Measurements from ENCODE around the gene TOMM40.

GRCh38 chr19:44851427-44851826, 39.6 kb upstream of the TOMM40 start:
- TF ChIP-seq REST (IDR thresholded peaks at IDR 0.05; ENCODE audit: borderline replicate concordance in 1 of 2, low read depth in 1 of 2, low read length in 2 of 2) = no peak
- TF ChIP-seq, protein P1, sequence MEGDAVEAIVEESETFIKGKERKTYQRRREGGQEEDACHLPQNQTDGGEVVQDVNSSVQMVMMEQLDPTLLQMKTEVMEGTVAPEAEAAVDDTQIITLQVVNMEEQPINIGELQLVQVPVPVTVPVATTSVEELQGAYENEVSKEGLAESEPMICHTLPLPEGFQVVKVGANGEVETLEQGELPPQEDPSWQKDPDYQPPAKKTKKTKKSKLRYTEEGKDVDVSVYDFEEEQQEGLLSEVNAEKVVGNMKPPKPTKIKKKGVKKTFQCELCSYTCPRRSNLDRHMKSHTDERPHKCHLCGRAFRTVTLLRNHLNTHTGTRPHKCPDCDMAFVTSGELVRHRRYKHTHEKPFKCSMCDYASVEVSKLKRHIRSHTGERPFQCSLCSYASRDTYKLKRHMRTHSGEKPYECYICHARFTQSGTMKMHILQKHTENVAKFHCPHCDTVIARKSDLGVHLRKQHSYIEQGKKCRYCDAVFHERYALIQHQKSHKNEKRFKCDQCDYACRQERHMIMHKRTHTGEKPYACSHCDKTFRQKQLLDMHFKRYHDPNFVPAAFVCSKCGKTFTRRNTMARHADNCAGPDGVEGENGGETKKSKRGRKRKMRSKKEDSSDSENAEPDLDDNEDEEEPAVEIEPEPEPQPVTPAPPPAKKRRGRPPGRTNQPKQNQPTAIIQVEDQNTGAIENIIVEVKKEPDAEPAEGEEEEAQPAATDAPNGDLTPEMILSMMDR (CRISPR knock-in tag; IDR thresholded peaks at IDR 0.05) = no peak
- TF ChIP-seq FOSL2 (CRISPR knock-in tag; IDR thresholded peaks at IDR 0.05) = no peak
- no peak for TF ChIP-seq PRDM15 (CRISPR knock-in tag; IDR thresholded peaks at IDR 0.05)
- no peak for TF ChIP-seq PAXIP1 (CRISPR knock-in tag; conservative IDR thresholded peaks at IDR 0.05)
- no peak for TF ChIP-seq ZNF33A (CRISPR knock-in tag; IDR thresholded peaks at IDR 0.05; ENCODE audit: borderline replicate concordance)
- TF ChIP-seq NFIC (IDR thresholded peaks at IDR 0.05; ENCODE audit: low read length) = no peak
- no peak for TF ChIP-seq POLR2AphosphoS5 (IDR thresholded peaks at IDR 0.05; ENCODE audit: low read depth, low read length)

All from HepG2 (cell line).